LoVo (cell line): ENCODE data around the gene ZKSCAN3.
"Not testable (repeated sequence)": the region's sequence is repeated elsewhere in the genome, so short reads cannot be mapped to it uniquely, and the experiment has no call there.

ENCODE experiments used
- DNase-seq: peaks from one replicate; pipeline ENCODE4 v3.0.0-alpha.2; 2016; ENCODE audit warnings: low spot score

Gene ZKSCAN3

DNA sequence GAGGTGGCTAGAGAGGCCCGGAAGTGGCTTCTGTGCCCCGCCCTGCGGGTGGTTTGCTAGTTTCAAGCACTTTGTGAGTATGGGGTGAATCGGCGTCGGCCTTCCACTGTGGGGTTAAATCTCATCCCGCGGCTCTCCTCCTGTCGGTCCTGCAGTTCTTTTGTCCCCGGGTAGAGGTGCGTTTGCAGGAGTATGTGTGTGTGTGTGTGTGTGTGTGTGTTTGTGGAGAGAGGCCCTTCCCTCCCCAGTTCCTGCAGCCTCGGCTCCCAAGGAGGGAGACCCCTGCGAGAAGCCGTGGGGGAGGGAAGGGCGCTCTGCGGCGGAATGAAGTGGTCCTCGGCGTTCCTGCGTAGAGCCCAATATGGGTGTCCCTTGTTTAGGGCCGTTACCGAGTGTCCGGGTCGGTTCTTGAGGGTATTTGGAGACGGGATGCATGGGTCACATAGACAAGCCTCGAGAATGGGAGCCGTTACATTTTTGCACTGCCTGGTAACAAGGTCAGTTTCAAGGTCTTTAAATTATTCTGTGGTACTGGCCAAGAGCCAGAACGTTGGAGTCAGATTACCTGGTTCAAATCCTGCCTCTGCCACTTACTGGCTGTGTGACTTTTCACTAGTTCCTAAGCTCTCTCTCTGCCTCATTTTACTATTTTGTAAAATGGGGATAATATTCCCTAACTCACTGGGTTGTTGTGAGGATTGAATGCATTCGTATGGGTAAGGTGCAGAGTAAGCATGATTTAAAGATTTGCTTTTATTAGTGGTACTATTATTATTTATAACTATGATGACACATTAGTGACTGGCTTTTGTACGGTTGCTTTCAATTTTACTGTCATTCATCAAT lies at the start of gene ZKSCAN3:
Gene ZKSCAN3 (plus strand): TSS at position 56 of the 846 bp plus-strand sequence. CDS start 9,640 bp downstream, outside the sequence.
- DNase-seq = peak; percentile 78

DNA sequence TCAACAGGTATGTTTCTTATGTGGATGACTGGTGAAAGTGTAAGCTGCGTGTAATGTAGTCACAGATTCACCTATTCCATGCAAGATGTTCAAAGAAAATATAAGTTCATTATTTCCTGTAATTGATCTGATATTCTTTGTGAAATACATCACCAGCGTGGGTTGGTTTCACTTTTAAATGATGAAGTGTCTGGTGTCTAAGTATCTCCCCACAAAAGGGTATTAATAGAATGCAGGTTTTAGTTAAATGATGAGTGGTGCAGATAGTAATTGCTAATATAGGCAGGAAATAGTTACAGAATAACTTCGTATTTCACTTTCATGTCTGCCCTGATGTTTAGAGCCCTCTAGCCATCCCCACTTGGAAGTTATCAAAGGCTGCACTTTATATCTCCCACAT lies 46.2 kb upstream of the ZKSCAN3 start:
- DNase-seq = no peak

DNA sequence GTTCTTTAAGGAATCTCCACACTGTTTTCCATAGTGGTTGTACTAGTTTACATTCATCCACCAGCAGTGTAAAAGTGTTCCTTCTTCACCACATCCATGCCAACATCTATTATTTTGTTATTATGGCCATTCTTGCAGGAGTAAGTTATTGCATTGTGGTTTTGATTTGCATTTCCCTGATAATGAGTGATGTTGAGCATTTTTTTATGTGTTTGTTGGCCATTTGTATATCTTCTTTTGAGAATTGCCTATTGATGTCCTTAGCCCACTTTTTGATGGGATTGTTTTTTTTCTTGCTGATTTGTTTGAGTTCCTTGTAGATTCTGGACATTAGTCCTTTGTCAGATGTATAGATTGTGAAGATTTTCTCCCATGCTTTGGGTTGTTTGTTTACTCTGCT lies 43.4 kb upstream of the ZKSCAN3 start:
- DNase-seq = not testable (repeated sequence)

DNA sequence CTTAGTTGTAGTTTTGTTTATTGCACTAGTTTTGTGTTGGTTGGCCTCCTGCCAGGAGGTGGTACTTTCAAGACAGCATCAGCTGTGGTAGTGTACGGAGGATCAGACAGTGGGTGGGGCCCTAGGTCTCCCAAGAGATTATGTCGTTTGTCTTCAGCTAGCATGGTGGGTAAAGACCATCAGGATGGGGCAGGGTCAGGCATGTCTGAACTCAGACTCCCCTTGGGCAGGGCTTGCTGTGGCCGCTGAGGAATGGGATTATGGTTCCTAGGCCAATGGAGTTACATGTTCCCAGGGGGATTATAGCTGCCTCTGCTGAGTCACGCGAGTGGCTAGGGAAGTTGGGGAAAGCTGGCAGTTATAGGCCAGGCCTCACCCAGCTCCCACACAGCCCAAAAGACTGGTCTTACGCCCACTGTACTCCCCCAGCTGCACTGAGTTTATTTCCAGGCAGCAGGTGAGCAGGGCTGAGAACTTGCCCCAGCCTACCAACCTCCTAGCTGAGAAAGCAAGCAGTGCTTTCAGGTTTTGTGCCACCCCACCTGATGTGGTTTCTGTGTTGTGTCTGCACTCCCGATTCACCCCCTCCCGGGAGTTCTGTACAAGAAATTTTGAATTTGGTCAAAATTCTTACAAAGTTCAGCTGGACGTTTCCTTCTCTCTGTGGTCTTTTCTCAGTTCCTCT lies 38.5 kb upstream of the ZKSCAN3 start:
- DNase-seq = no peak

DNA sequence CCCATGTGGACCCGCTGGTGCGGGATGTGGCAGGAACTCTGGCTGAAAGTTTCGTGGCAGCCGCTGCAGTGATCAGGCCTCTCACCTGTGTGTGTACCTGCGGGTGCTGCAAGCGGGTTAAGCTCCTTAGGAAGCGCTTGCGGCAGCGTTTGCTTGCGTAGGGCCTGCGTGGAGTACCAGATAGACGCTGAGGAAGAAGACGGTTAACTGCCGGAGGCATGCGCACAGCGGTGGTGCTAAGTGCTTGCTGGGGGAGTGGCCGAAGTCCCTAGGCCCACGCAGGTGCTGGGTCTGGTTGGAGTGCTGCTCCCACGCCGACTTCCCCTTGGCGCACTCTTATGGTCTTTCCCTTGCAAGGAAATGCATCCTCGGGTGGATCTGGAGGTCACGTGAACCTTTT lies 36.8 kb upstream of the ZKSCAN3 start:
- no peak for DNase-seq

DNA sequence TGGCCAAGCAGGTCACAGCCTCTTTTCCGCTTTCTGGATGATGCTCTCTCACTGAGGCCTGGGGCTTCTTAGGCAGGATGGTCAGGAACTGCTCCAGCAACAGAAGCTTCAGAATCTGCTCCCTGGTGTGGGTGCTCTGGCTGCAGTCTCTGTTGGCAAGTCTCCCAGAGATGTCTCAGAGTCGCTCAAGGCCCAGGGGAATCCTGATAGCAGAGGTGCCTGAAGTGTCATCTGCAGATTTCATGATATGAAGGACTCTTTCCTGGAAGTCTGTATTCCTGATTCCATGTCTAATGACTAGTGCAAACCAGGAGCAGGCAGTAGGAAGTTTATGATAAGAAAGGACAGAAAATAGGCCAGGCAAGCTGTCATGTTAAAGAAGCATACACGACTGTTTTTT lies 34.1 kb upstream of the ZKSCAN3 start:
- DNase-seq = no peak

DNA sequence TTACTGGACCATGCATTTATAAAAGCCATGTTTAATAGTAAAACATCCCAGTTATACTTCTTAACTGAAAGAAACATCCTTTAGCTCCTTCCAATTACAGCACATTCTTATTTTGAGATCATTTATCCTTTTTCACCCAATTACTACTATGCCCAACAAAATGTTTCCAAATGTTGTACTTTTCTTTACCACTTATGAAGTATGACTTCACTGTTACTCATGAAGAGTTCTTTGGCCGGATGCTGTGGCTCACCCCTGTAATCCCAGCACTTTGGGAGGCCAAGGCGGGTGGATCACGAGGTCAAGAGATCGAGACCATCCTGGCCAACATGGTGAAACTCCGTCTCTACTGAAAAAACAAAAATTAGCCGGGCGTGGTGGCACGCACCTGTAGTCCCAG lies 31.9 kb upstream of the ZKSCAN3 start:
- not testable (repeated sequence) for DNase-seq

DNA sequence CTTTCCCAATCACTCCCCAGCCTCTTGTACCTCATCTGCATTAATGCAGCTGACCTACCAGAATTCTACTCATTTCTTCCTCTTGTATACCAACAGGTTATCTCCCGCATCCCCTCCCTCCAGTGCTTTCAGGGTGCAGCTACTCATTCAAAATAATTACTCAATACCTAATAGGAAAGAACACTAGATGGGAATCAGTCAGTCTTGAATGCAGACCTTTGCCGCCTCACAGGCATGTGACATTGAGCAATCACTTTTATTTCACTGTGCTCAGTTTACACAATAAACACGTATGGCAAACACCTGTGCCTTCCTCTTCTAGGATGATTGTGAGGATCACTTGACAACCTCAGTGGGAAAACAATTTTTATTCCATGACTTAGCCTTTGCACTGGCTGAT lies 27.1 kb upstream of the ZKSCAN3 start:
- no peak for DNase-seq

DNA sequence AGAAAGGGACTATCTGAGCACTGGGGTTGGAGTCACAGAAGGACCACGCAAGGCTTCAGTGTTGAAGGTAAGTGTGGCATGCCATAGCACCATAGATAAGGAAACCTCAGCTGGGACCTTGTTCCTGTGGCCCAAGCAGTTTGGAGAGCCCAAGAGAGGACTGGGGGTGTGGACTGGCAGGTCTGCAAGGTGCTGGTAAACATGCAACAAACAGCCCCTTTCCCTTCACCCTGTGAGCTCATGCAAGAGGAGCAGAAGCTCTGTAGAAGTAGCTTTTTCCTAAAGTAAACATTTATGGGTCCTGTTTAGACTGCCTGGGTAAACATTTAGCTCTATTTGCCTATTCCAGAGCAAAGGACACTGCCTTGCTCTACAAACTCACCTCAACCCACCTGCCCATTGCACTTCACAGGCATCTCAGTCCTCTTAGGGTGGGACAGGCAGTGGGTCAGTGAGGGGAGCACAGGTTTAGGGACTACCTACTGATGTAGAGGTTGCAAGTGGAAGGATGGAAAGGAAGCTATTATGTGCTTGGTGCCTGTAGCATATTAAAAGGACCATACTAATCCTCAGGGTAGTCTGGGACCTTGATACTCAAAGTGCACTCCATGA lies 25.8 kb upstream of the ZKSCAN3 start:
- no peak for DNase-seq

DNA sequence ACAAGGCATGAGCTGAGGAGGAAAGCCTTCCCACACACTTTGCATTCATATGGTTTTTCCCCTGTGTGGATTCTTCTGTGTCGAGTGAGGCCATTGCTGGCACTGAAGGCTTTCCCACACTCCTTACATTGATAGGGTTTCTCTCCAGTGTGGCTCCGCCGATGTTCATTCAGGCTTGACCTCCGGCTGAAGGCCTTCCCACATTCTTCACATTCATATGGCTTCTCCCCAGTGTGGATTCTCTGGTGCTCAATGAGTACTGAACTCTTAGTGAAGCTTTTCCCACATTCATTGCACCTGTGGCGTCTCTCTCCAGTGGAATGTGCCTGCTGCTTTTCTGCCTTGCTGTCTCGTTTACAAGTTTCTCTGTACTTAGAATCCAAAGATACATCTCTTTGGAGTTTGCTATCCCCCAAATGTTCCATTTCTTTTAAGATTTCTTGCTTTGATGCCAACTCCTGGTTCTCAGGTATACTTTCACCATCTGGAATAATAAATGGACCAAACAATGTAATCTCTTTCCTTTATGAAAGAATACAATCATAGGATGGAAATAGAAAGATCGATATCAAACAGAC lies 23.3 kb upstream of the ZKSCAN3 start:
- DNase-seq = no peak

DNA sequence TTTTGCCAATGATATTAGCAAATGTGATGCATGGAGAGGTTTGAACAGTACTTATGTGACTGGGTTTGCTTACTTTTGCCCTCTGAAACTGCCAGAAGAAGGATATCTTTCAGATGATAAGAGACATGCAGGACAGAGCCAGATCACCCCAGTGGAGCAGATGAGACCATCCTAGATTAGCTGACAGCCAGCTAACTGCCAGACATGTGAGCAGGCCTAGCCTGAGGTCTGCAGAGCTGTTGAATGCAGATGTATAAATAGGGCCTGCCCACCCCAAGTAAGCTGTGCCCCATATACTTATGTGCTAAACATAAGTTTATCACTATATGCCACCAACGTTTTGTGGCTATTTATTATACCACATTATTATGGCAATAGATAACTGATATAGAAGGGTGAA lies 19.7 kb upstream of the ZKSCAN3 start:
- no peak for DNase-seq

DNA sequence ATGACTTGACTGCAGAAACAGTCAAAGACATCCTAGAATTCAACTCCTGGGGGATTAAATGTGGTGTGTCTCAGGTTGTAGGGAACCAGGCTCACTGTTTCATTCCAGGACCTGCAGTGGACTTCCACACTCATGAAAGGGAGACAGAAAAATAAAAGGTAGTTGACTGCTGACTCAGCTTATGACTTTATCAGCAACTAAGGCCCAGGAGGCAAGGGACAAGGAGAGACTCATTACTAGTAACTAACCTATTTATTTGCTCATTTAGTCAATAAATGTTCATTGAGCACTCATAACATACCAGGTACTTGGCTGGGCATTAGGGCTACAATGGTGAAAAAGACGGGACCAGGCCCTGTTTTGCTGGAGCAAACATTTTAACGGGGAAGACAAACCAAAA lies 16.7 kb upstream of the ZKSCAN3 start:
- no peak for DNase-seq

DNA sequence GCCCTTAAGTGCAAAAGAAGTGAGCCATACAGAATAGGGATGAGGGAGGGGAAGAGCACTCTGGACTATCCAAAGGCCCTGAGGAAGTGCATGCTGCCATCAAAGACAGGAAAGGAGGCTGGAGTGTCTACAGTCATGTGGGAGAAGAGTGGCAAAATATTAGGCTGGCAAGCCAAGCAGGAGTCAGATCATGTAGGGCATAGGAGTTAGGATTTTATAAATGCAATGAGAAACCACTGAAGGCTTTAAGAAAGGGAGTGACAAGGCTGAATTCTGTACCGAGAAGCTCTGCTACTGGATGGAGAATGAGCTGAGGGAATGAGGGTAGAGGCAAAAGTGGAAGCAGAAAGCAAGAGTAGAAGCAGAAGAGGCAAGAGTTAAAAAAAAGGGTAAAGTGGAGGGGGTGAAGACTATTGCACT lies 16.1 kb upstream of the ZKSCAN3 start:
- DNase-seq = no peak

DNA sequence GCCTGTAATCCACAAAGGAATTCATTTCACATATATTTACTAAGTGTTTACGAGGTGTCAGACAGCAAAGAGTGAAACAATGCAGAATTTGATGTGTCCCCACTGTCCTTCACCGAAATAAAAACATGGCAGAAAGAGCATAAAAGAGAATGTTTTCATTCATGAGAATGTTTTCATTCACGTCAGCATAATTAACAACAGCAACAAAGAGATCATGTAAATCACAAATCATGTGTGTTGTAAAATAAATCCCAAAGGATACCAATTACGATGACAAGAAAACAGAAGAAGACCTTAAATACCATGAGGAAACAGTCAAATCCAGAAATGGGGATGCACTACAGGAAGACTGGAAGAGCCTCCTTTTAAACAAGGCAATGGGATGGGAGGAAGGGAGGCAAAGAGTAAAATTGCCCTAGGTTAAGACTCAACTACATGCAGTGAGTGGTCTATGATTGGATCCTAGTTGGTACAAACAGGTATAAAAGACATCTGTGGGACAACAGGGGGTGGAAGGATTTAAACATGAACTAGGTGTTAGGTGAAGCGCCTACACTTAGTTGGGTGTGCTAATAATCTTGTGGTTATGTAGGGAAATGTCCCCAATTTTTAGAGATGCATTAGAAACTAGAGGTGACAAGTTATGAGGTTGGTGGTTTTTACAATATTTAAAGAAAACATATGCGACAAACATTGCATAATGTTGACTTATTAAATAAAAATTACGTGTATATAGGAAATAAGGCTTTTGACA lies 15.3 kb upstream of the ZKSCAN3 start:
- no peak for DNase-seq

DNA sequence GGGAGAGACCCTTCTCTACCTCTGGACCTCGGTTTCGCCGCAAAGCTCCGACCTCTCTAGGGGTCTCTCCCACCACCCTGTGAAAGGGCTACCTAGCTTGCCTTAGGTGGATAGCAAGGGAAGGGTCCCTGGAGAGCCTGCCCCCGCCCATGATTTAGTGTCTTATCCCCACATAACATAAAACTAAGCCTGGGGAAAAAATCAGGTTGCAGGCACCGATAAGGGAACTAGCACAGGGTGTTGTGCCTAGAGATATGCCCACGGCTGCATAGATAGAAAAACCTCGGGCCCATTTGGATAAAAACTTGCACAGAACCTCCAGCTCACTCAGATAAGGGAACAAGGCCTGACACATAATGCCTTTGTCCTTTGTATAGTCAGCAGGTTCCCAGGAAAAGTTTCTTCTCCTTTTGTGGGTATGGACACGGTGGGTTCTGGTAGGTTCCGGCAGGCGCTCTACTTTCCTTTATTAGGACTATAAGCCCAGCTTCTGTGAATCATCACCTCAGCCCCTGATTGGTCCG lies 14.6 kb upstream of the ZKSCAN3 start:
- no peak for DNase-seq

DNA sequence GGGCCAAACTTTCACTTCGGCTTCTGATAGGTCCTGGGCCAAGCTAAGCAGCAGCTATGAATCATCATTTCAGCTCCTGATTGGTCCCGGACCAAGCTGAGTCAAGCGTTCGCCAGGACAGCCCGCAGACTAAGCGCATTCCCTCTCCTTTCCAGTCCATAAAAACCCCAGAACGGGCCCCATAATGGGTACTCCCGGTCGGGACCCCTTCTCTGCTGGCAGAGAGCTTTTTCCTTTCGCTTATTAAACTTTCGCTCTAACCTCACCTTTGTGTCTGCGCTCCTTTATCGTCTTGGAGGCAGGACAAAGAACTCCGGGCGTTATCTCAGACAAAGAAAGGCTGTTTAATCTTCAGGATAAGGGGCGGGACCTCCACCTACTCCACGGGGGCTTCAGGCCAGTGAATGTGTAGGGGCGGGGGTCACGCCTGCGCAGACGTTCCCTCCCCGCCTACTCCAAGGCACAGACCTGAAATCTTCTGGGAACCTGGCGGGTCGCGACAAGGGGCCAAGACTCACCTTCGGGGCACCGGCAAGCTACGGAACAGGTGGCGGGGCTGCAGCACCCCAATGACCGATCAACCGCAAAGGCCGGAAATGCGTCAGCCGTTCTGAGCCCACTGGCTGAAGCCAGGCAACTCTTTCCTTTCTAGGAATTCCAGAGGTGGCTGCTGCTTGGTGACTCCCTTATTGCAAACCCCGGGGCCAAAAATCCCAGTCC lies 14.0 kb upstream of the ZKSCAN3 start, which contains the start of gene ZSCAN31:
Gene ZSCAN31 (minus strand): TSS at position 585 of the 720 bp plus-strand sequence. CDS start 6,465 bp downstream, outside the sequence.
- peak; percentile 91 for DNase-seq

DNA sequence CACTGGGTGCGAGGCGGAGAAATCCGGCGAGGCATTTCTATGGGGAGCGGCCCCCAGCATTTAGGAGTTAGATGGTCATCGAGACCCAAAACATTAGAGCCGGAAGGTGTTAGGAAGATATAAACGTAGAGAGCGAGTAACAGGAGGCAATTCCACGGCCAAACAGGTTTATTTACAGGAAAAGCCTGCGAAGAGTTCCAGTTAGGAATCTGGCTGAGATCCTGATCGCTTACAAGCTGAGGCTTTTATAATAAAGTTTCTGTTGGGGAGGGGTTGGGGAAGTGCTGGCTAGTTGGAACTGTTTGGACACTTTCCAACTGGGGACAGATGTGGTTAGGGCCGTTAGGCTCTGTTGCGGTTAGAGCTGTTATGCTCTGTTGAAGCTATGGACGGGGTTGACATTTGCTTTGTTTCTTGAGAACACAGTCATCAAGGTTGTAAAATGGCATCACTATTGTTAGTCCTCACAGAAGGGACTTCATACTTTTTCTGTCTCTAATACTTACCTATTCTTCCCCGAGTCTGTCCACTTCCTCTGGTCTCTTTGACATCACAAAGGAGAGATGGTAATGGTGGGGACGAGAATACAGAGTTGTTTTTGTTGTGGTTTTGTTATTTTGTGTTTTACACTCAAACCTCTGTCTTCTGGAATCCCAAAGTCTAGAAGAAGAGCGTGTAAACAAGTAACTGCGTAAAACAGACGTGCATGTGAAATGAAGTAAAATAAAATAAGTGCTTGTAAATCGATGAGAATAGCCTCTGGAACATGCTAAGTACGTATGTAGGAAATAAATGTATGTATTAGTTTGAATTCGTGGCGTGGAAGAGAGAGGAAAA lies 13.2 kb upstream of the ZKSCAN3 start:
- peak; percentile 55 for DNase-seq

DNA sequence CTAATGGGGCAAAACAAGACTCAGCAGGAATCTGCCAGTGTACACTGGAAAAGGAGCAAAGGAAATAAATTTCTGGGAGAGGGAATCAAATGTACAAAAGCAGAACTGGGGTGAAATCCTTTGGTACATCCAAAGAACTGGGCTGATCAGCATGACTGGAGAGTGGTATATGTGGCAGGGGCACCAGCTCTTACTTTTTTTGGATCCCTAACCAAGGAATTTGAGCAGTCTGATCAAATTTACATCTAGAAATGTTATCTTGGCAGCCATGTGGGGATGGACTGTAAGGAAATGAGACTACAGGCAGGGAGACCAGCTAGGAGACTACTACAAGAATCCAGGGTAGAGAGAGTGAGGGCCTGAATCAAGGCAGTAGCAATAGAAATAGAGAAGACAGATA lies 12.6 kb upstream of the ZKSCAN3 start:
- no peak for DNase-seq

DNA sequence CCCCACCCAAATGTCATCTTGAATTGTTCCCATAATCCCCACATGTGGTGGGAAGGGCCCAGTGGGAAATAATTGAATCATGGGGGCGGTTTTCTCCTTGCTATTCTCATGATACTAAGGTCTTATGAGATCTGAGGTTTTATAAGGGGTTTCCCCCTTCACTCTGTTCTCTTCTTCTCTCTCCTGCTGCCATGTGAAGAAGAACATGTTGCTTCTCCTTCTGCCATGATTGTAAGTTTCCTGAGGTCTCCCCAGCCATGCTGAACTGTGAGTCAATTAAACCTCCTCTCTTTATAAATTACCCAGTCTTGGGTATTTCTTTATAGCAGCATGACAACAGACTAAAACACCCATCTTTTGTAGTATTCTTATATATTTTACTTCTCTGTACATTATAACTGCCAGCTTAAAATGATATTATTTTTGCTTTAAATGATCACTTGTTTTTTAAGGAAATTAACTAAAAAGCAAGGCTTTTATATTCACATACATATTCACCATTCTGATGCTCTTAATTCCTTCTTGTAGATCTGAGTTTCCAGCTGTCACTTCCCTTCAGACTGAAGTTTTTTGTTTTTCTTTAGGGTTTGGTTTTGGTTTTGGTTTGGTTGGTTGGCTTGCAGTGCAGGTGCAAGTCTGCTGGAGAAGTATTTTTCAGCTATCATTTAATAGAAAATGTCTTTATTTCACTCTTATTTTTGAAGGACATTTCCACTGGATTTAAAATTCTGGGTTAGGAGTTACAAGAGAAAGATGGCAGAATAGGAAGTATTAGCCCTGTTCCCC lies 9.2 kb upstream of the ZKSCAN3 start:
- no peak for DNase-seq
